Bronchial epithelial cell (primary cell): ENCODE data around the gene IRX4. TPM values are rescaled to one million over a fixed set of nuclear protein-coding genes. Genes with fewer than 3 reads are reported as not detected.

ENCODE experiments used
- DNase-seq: peaks from one replicate; pipeline ENCODE4 v3.0.0-alpha.2; 2010; ENCODE audit warnings: low read depth
- FAIRE-seq: peaks from 2 replicates; lab custom pipeline; 2011; peaks lifted over from hg19 to GRCh38; lab: Jason Lieb, UNC
- H3K27me3 ChIP-seq: 2 replicates; pipeline ENCODE4 v1.5.1; 2011; ENCODE audit warnings: low read length; ENCODE audit not compliant: control insufficient read depth, insufficient read depth
- H3K36me3 ChIP-seq: 2 replicates; pipeline ENCODE4 v1.5.1; 2011; ENCODE audit warnings: low read length; ENCODE audit not compliant: control insufficient read depth, insufficient read depth
- H3K4me3 ChIP-seq: 2 replicates; pipeline ENCODE4 v1.5.1; 2011; ENCODE audit warnings: mild to moderate bottlenecking, low read depth, low read length, control low read depth
- CTCF ChIP-seq: IDR thresholded peaks from 2 replicates; pipeline ENCODE4 v1.5.1; 2011; ENCODE audit warnings: mild to moderate bottlenecking, moderate library complexity, low read length, control low read depth, inconsistent platforms; ENCODE audit not compliant: insufficient read depth, severe bottlenecking
- total RNA-seq: library from RNA; depleted of rRNA; stranded (reverse); fragments of >200 nt; gene quantifications from 2 replicates; pipeline ENCODE4 v1.2.1, GENCODE V29; 2014

Gene IRX4
- total RNA-seq, 1 donor from 2014 or later, result 1.1 TPM

GRCh38 chr5:1926471-1927341, 44.0 kb upstream of the IRX4 start:
- no peak overlapping the region for H3K4me3 ChIP-seq
- no peaks in the 10 kb centered on the region for H3K27me3 ChIP-seq
- H3K36me3 ChIP-seq, result no peaks in the 10 kb centered on the region
- DNase-seq, result no peak
- no peak for TF ChIP-seq CTCF
- FAIRE-seq, result no peak

GRCh38 chr5:1926071-1926440, 43.3 kb upstream of the IRX4 start:
- TF ChIP-seq CTCF, result no peak
- no peaks in the 10 kb centered on the region for H3K36me3 ChIP-seq
- DNase-seq (no peak), FAIRE-seq (no peak)
- H3K27me3 ChIP-seq, result no peaks in the 10 kb centered on the region
- H3K4me3 ChIP-seq, result no peak overlapping the region

- DNase-seq, result no peak
- no peaks in the 10 kb centered on the region for H3K27me3 ChIP-seq
- TF ChIP-seq CTCF, result no peak
- FAIRE-seq, result no peak
- no peak overlapping the region for H3K4me3 ChIP-seq
- no peaks in the 10 kb centered on the region for H3K36me3 ChIP-seq
These were observed 42.7 kb upstream of the IRX4 start for GRCh38 chr5:1925111-1926070.

GRCh38 chr5:1923766-1924165, 41.0 kb upstream of the IRX4 start:
- Histone ChIP-seq H3K4me3 (no peak overlapping the region), H3K27me3 (no peaks in the 10 kb centered on the region), H3K36me3 (no peaks in the 10 kb centered on the region)
- DNase-seq (no peak), FAIRE-seq (no peak)
- TF ChIP-seq CTCF, result no peak

GRCh38 chr5:1923341-1923740, 40.6 kb upstream of the IRX4 start:
- Histone ChIP-seq H3K27me3 (no peaks in the 10 kb centered on the region), H3K36me3 (no peaks in the 10 kb centered on the region), H3K4me3 (no peak overlapping the region)
- TF ChIP-seq CTCF, result no peak
- DNase-seq, result no peak
- no peak for FAIRE-seq
